ENCODE data around the gene NPAS3. TPM values are rescaled to one million over a fixed set of nuclear protein-coding genes. Genes with fewer than 3 reads are reported as not detected.

Gene NPAS3
- total and polyA plus RNA-seq, 5 donors from 2014 or later: not detected

DNA sequence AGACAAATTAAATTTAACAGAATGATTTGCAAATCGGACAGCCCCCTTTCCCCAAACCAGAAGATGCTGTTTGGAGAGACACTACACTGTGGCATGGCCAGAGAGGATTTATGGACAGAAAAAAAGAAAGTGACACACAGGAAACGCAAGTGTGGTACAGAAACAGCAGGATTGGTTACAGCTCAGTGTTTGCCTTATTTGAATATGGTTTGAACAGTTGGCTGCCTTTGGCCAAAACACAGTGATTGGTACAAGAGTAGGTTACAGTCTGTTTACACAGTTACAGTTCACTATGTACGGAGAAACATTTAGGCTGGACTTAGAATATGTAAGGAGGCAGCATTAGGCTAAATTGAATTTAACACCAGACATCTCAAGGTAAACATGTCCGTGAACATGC lies 335.3 kb downstream of the NPAS3 start:
- ATAC-seq (ENCODE audit: low read depth in 2 of 2) (no peak), DNase-seq (no peak)
- Histone ChIP-seq H3K4me1 (ENCODE audit: control insufficient read depth, insufficient read depth, low read length, poor library complexity, severe bottlenecking) (no peaks in the 10 kb centered on the region), H3K9me3 (ENCODE audit: control insufficient read depth in 2 of 2, low read length in 2 of 2) (no peaks in the 10 kb centered on the region), H3K4me3 (ENCODE audit: low read depth, low read length) (no peak overlapping the region), H3K27ac (ENCODE audit: insufficient read depth, low read length, poor library complexity, severe bottlenecking) (no peak overlapping the region), H3K36me3 (ENCODE audit: control insufficient read depth, insufficient read depth, low read length) (no peaks in the 10 kb centered on the region), H3K27me3 (ENCODE audit: control insufficient read depth, insufficient read depth, low read length) (no peaks in the 10 kb centered on the region)
- Mint-ChIP-seq H3K36me3 (no peaks in the 10 kb centered on the region), H3K27ac (no peak overlapping the region), H3K4me1 (no peaks in the 10 kb centered on the region), H3K27me3 (no peaks in the 10 kb centered on the region), H3K4me3 (no peak overlapping the region), H3K9me3 (peaks cover 0 to 5% (median 2%) of the 10 kb centered on the region in 7 donors)

DNA sequence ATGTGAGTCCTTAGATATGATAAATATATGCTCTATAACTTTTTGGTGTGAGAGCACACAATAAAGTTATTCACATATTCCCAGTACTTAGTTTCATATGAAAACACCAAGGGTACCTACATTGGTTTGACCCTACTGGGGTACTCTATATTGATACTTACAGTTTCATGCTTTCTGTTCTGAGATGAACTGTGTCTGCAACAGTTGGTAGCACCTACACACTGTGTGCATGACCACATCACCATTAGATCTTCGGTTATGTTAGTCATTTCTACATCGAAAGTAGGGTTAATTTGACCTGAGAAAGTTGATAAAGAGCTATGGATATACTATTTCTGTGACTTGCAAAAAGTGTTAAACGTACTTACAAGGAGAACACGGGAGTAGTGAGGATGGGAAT lies 337.2 kb downstream of the NPAS3 start:
- no peaks in the 10 kb centered on the region for H3K4me1 ChIP-seq (ENCODE audit: control insufficient read depth, insufficient read depth, low read length, poor library complexity, severe bottlenecking)
- Mint-ChIP-seq H3K27ac (no peak overlapping the region), H3K4me3 (no peak overlapping the region)

DNA sequence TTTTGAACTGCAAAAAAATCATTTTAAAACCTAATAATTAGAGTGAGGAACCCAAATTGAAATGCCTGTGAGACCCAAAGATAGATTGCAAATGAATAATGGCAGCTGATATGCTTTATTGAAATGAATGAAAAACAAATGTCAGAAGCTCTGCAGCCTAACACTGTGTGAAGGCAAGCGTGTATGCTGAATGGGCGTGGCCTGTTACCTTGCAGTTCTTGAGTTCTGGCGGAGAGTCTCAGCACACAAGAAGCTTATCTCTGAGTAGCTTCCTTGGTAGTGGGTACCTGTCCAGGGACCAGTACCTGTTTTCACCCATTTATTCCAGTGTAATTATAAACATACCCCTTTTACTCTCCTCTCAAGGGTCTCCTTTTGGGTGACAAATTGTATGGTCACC lies 341.2 kb downstream of the NPAS3 start:
- H3K4me1 ChIP-seq (ENCODE audit: control insufficient read depth, insufficient read depth, low read length, poor library complexity, severe bottlenecking): no peaks in the 10 kb centered on the region
- no peak overlapping the region for H3K4me3 Mint-ChIP-seq
- H3K27ac ChIP-seq (ENCODE audit: insufficient read depth, low read length, poor library complexity, severe bottlenecking): no peak overlapping the region
- DNase-seq (no peak), ATAC-seq (ENCODE audit: low read depth in 2 of 2) (no peak)
- H3K4me3 ChIP-seq (ENCODE audit: low read depth, low read length): no peak overlapping the region
- H3K9me3 ChIP-seq (ENCODE audit: control insufficient read depth in 2 of 2, low read length in 2 of 2): no peaks in the 10 kb centered on the region
- H3K36me3 ChIP-seq (ENCODE audit: control insufficient read depth, insufficient read depth, low read length): no peaks in the 10 kb centered on the region
- H3K9me3 Mint-ChIP-seq: peaks cover 0 to 5% (median 0%) of the 10 kb centered on the region in 7 donors
- no peaks in the 10 kb centered on the region for H3K4me1 Mint-ChIP-seq
- no peaks in the 10 kb centered on the region for H3K36me3 Mint-ChIP-seq
- no peak overlapping the region for H3K27ac Mint-ChIP-seq
- no peaks in the 10 kb centered on the region for H3K27me3 Mint-ChIP-seq
- H3K27me3 ChIP-seq (ENCODE audit: control insufficient read depth, insufficient read depth, low read length): no peaks in the 10 kb centered on the region

More for the DNA sequence above, 337.2 kb downstream of the NPAS3 start:
- Histone ChIP-seq H3K36me3 (ENCODE audit: control insufficient read depth, insufficient read depth, low read length) (no peaks in the 10 kb centered on the region), H3K27me3 (ENCODE audit: control insufficient read depth, insufficient read depth, low read length) (no peaks in the 10 kb centered on the region), H3K9me3 (ENCODE audit: control insufficient read depth in 2 of 2, low read length in 2 of 2) (no peaks in the 10 kb centered on the region), H3K4me3 (ENCODE audit: low read depth, low read length) (no peak overlapping the region), H3K27ac (ENCODE audit: insufficient read depth, low read length, poor library complexity, severe bottlenecking) (no peak overlapping the region)
- Mint-ChIP-seq H3K27me3 (no peaks in the 10 kb centered on the region), H3K4me1 (no peaks in the 10 kb centered on the region), H3K9me3 (peaks cover 0 to 5% (median 2%) of the 10 kb centered on the region in 7 donors), H3K36me3 (no peaks in the 10 kb centered on the region)
- ATAC-seq (ENCODE audit: low read depth in 2 of 2) (no peak), DNase-seq (no peak)

DNA sequence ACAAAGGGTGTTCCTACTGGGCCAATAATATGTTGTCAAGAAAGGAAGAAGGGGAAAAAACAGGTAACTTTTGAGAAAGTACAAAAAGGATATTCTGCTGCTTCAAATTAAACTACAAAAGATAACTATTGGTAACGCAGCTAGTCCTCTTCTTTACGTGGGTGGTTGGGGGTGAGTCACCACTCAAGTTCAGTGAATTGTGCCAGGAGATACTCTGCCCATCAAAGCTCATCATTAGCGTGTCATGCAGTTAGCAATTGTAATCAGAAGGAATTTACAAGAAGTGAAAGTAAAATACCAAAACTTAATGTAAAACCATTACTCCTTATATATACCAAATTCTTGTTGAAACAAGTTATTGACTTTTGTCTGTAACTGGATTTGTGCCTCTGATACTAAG lies 342.0 kb downstream of the NPAS3 start:
- no peaks in the 10 kb centered on the region for H3K27me3 ChIP-seq (ENCODE audit: control insufficient read depth, insufficient read depth, low read length)
- no peaks in the 10 kb centered on the region for H3K36me3 ChIP-seq (ENCODE audit: control insufficient read depth, insufficient read depth, low read length)
- H3K9me3 ChIP-seq (ENCODE audit: control insufficient read depth in 2 of 2, low read length in 2 of 2): no peaks in the 10 kb centered on the region
- no peak overlapping the region for H3K4me3 Mint-ChIP-seq
- H3K27me3 Mint-ChIP-seq: no peaks in the 10 kb centered on the region
- no peak for DNase-seq
- H3K4me1 Mint-ChIP-seq: no peaks in the 10 kb centered on the region
- H3K4me3 ChIP-seq (ENCODE audit: low read depth, low read length): no peak overlapping the region
- peaks cover 0 to 5% (median 0%) of the 10 kb centered on the region in 7 donors for H3K9me3 Mint-ChIP-seq
- ATAC-seq (ENCODE audit: low read depth in 2 of 2): no peak
- H3K27ac ChIP-seq (ENCODE audit: insufficient read depth, low read length, poor library complexity, severe bottlenecking): no peak overlapping the region
- H3K36me3 Mint-ChIP-seq: no peaks in the 10 kb centered on the region
- no peaks in the 10 kb centered on the region for H3K4me1 ChIP-seq (ENCODE audit: control insufficient read depth, insufficient read depth, low read length, poor library complexity, severe bottlenecking)
- no peak overlapping the region for H3K27ac Mint-ChIP-seq

DNA sequence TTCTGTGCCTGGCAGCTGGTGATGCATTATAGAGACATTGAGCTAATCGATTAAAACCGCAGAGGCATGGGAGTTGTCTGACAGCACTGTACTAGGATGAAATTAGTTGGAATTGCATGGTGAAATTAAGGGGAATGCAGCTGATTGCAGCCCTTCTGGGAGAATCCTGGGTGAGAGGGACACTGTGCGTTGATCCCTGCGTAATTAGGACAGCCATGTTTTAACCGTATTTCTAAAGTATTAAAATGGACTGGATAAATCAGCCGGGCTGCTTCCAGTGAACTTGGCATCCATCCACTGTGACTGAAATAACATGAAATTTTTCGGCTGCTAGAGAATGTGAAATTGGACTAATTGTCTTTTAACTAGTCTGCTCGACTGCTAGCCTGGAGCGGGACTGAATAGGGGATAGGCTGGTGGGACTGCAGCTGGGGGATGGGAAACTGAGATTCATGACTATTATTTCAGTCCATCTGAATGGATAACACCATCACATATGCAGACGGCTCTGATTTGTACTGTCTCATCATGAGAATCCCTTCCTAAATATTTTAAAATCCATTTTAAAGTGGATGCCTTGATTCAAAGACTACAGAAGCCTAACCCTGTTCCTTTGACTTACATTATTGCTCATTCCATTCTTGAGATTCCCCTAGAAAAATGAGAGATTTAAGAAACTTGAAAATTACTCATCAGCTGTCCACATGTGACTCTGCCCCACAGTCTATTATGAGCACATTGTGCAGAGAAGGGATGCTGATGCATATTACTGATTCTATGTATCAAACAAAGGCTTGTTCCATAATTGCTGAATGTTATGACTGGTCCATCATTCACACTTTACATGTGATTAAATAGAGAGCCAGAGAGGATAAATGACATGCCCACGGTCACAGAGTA lies 343.9 kb downstream of the NPAS3 start:
- H3K4me3 Mint-ChIP-seq: no peak overlapping the region
- no peaks in the 10 kb centered on the region for H3K36me3 Mint-ChIP-seq
- DNase-seq (no peak), ATAC-seq (ENCODE audit: low read depth in 2 of 2) (no peak)
- Histone ChIP-seq H3K4me1 (ENCODE audit: control insufficient read depth, insufficient read depth, low read length, poor library complexity, severe bottlenecking) (no peaks in the 10 kb centered on the region), H3K27me3 (ENCODE audit: control insufficient read depth, insufficient read depth, low read length) (no peaks in the 10 kb centered on the region), H3K9me3 (ENCODE audit: control insufficient read depth in 2 of 2, low read length in 2 of 2) (no peaks in the 10 kb centered on the region), H3K27ac (ENCODE audit: insufficient read depth, low read length, poor library complexity, severe bottlenecking) (no peak overlapping the region), H3K4me3 (ENCODE audit: low read depth, low read length) (no peak overlapping the region), H3K36me3 (ENCODE audit: control insufficient read depth, insufficient read depth, low read length) (no peaks in the 10 kb centered on the region)
- no peaks in the 10 kb centered on the region for H3K4me1 Mint-ChIP-seq
- no peak overlapping the region for H3K27ac Mint-ChIP-seq
- H3K27me3 Mint-ChIP-seq: no peaks in the 10 kb centered on the region
- H3K9me3 Mint-ChIP-seq: peaks cover 0 to 2% (median 0%) of the 10 kb centered on the region in 7 donors

DNA sequence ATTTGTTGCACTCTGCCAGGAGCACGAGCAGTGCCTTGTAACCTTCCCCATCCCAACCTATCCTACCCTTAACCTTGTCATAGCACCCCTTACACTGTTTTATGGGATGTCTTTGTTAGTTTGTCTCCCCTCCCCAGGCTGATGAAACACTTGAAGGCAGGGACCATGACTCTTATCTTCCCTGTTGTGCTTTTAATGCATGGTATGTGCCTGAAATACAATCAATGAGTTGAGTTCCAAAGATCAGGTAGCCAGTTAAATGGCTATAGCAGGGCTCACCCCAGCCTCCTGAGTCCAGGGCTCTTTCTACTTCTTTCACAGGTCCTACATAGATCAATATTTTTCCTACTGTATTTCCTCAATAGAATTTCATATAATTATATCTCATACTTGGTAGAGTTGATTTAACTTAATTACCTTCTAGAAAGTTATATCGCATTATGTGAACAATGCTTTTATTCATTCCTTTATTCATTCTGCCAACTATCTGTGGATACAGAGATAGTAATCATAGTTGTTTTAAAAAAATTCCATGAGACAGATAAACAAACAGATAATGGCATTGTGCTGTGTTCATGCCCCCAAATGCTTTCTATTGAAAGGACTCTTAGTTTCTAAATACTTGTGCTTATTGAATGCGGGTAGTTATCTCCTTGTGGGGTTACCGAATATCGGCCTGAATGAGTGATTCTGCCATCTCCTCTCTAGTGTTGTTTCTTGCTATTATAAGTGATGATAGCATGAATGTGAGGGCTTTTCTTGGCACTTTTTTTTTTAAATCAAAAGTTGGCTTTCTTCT lies 347.4 kb downstream of the NPAS3 start:
- ATAC-seq (ENCODE audit: low read depth in 2 of 2): no peak
- no peak overlapping the region for H3K4me3 Mint-ChIP-seq
- DNase-seq: no peak
- no peak overlapping the region for H3K27ac Mint-ChIP-seq
- H3K27me3 Mint-ChIP-seq: no peaks in the 10 kb centered on the region
- Histone ChIP-seq H3K27me3 (ENCODE audit: control insufficient read depth, insufficient read depth, low read length) (no peaks in the 10 kb centered on the region), H3K4me3 (ENCODE audit: low read depth, low read length) (no peak overlapping the region), H3K36me3 (ENCODE audit: control insufficient read depth, insufficient read depth, low read length) (no peaks in the 10 kb centered on the region), H3K27ac (ENCODE audit: insufficient read depth, low read length, poor library complexity, severe bottlenecking) (no peak overlapping the region), H3K9me3 (ENCODE audit: control insufficient read depth in 2 of 2, low read length in 2 of 2) (no peaks in the 10 kb centered on the region), H3K4me1 (ENCODE audit: control insufficient read depth, insufficient read depth, low read length, poor library complexity, severe bottlenecking) (no peaks in the 10 kb centered on the region)
- no peaks in the 10 kb centered on the region for H3K36me3 Mint-ChIP-seq
- H3K9me3 Mint-ChIP-seq: peaks cover 0 to 2% (median 0%) of the 10 kb centered on the region in 7 donors
- no peaks in the 10 kb centered on the region for H3K4me1 Mint-ChIP-seq

DNA sequence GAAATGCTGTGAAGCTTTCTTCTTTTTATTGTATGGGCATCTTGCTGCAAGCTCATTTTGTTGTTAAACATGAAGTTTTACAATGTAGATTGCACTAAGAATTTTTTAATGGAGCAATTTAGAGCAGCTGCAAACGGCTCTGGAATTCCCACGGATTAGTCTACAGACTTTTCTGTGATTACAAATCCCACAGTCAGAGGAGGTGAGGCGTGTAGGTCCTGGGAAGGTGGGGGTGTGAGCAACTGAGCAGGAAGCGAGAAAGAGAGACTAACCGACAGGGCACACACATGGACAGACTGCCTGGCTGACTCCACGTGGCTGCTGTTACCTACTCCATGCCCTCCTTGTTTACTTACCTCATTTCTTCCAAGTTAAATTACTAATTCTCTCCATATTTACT lies 348.5 kb downstream of the NPAS3 start:
- no peaks in the 10 kb centered on the region for H3K4me1 ChIP-seq (ENCODE audit: control insufficient read depth, insufficient read depth, low read length, poor library complexity, severe bottlenecking)
- no peak overlapping the region for H3K27ac ChIP-seq (ENCODE audit: insufficient read depth, low read length, poor library complexity, severe bottlenecking)
- Mint-ChIP-seq H3K9me3 (peaks cover 0 to 5% (median 0%) of the 10 kb centered on the region in 7 donors), H3K4me1 (no peaks in the 10 kb centered on the region), H3K27ac (no peak overlapping the region), H3K27me3 (no peaks in the 10 kb centered on the region), H3K4me3 (no peak overlapping the region), H3K36me3 (no peaks in the 10 kb centered on the region)
- ATAC-seq (ENCODE audit: low read depth in 2 of 2) (no peak), DNase-seq (no peak)
- no peaks in the 10 kb centered on the region for H3K9me3 ChIP-seq (ENCODE audit: control insufficient read depth in 2 of 2, low read length in 2 of 2)
- no peak overlapping the region for H3K4me3 ChIP-seq (ENCODE audit: low read depth, low read length)
- H3K27me3 ChIP-seq (ENCODE audit: control insufficient read depth, insufficient read depth, low read length): no peaks in the 10 kb centered on the region
- no peaks in the 10 kb centered on the region for H3K36me3 ChIP-seq (ENCODE audit: control insufficient read depth, insufficient read depth, low read length)

Measured in CD4-positive, CD25-positive, alpha-beta regulatory T cell (primary cell).